ENCODE measurements around the gene NTRK1.

The NTRK1 gene

DNA sequence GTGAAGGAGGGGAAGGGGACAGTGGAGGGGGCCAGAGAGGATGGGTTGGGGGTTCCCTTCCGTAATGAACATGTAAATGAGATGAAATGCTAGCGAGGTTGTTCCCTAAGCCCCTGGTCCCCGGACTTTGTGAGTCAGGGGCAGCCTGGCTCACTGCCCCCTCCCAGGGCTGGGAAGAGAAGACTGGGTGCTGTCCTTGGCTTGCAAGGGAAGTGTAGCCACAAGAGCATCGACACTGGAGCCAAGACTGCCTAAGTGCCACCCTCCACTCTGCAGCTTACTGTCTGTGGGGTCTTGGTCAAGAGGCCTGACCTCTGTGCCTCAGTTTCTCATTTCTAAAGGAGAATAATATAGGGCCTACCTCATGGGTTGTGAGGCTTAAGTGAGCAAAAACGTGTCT lies 33.3 kb downstream of the NTRK1 start:
- Histone ChIP-seq H3K27me3 (ENCODE audit: insufficient read depth, poor library complexity, severe bottlenecking) (peaks cover 30% of the 10 kb centered on the region), H3K4me3 (replicated peaks; ENCODE audit: insufficient read depth, low read length) (no peak overlapping the region), H3K27ac (replicated peaks) (no peak overlapping the region)
- no peak for TF ChIP-seq POLR2AphosphoS5 (IDR thresholded peaks at IDR 0.05; ENCODE audit: low read depth)
- TF ChIP-seq GABPA (IDR thresholded peaks at IDR 0.05; ENCODE audit: low read depth): no peak
- TF ChIP-seq REST (IDR thresholded peaks at IDR 0.05; ENCODE audit: insufficient replicate concordance, low read depth): no peak
- no peak for TF ChIP-seq SPI1 (IDR thresholded peaks at IDR 0.05; ENCODE audit: borderline replicate concordance, low read depth)
- TF ChIP-seq, protein P1, sequence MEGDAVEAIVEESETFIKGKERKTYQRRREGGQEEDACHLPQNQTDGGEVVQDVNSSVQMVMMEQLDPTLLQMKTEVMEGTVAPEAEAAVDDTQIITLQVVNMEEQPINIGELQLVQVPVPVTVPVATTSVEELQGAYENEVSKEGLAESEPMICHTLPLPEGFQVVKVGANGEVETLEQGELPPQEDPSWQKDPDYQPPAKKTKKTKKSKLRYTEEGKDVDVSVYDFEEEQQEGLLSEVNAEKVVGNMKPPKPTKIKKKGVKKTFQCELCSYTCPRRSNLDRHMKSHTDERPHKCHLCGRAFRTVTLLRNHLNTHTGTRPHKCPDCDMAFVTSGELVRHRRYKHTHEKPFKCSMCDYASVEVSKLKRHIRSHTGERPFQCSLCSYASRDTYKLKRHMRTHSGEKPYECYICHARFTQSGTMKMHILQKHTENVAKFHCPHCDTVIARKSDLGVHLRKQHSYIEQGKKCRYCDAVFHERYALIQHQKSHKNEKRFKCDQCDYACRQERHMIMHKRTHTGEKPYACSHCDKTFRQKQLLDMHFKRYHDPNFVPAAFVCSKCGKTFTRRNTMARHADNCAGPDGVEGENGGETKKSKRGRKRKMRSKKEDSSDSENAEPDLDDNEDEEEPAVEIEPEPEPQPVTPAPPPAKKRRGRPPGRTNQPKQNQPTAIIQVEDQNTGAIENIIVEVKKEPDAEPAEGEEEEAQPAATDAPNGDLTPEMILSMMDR (IDR thresholded peaks at IDR 0.05; ENCODE audit: insufficient read depth, low read length): no peak
- DNase-seq (ENCODE audit: low read depth in 1 of 2, low spot score in 1 of 2): no peak

- TF ChIP-seq REST (IDR thresholded peaks at IDR 0.05; ENCODE audit: insufficient replicate concordance, low read depth): no peak
- TF ChIP-seq, protein P1 (IDR thresholded peaks at IDR 0.05; ENCODE audit: insufficient read depth, low read length): no peak
- TF ChIP-seq POLR2AphosphoS5 (IDR thresholded peaks at IDR 0.05; ENCODE audit: low read depth): no peak
- no peak for TF ChIP-seq SPI1 (IDR thresholded peaks at IDR 0.05; ENCODE audit: borderline replicate concordance, low read depth)
- TF ChIP-seq GABPA (IDR thresholded peaks at IDR 0.05; ENCODE audit: low read depth): no peak
- Histone ChIP-seq H3K4me3 (replicated peaks; ENCODE audit: insufficient read depth, low read length) (no peak overlapping the region), H3K27me3 (ENCODE audit: insufficient read depth, poor library complexity, severe bottlenecking) (peaks cover 30% of the 10 kb centered on the region), H3K27ac (replicated peaks) (no peak overlapping the region)
- DNase-seq (ENCODE audit: low read depth in 1 of 2, low spot score in 1 of 2): no peak
Observed at GRCh38 chr1:156894711-156895454, 34.2 kb downstream of the NTRK1 start.

DNA sequence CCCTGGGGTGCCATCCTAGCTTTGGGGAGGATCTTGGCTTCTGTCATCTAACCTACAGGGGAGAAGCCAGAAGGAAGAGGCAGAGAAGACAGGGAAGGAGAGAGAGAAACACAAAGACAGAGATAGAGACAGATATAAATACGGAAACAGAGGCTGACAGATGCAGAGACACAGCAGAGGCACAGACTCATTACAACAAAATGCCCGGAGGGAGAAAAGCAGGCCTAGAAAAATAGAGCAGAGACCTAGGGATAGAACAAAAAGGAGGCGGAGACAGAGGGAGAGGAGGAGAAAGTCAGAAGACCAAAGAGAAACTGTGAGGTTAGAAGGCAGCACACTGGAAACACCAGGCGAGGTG lies 34.8 kb downstream of the NTRK1 start:
- H3K27me3 ChIP-seq (ENCODE audit: insufficient read depth, poor library complexity, severe bottlenecking): peaks cover 30% of the 10 kb centered on the region
- H3K4me3 ChIP-seq (replicated peaks; ENCODE audit: insufficient read depth, low read length): no peak overlapping the region
- no peak overlapping the region for H3K27ac ChIP-seq (replicated peaks)
- TF ChIP-seq SPI1 (IDR thresholded peaks at IDR 0.05; ENCODE audit: borderline replicate concordance, low read depth) (no peak), POLR2AphosphoS5 (IDR thresholded peaks at IDR 0.05; ENCODE audit: low read depth) (no peak), GABPA (IDR thresholded peaks at IDR 0.05; ENCODE audit: low read depth) (no peak), REST (IDR thresholded peaks at IDR 0.05; ENCODE audit: insufficient replicate concordance, low read depth) (no peak)
- TF ChIP-seq, protein P1 (IDR thresholded peaks at IDR 0.05; ENCODE audit: insufficient read depth, low read length): no peak
- no peak for DNase-seq (ENCODE audit: low read depth in 1 of 2, low spot score in 1 of 2)
